Measurements from ENCODE around the gene TMCC1. TPM values are rescaled to one million over a fixed set of nuclear protein-coding genes. Genes with fewer than 3 reads are reported as not detected.
A peak's percentile ranks its signal among the peaks of the same experiment; 100 is the strongest.

Gene TMCC1
- polyA plus RNA-seq, 1 of the 3 experiments (the other 2 are of a cell fraction): 7.2 TPM

- TF ChIP-seq CHD2 (IDR thresholded peaks at IDR 0.05; ENCODE audit: low read length, partially characterized antibody) (peak; percentile 33), SMC3 (IDR thresholded peaks at IDR 0.05; ENCODE audit: low read depth, low read length) (no peak)
These were observed at the start of gene TMCC1 (continued) for GRCh38 chr3:129893581-129894070.

GRCh38 chr3:129943020-129943419 is 49.5 kb upstream of the TMCC1 start:
- H2AFZ ChIP-seq (ENCODE audit: low read depth): no peak overlapping the region
- H3K9ac ChIP-seq: no peak overlapping the region
- H3K9me2 ChIP-seq: no peaks in the 10 kb centered on the region
- H3K4me1 ChIP-seq (ENCODE audit: control insufficient read depth in 1 of 2, insufficient read depth in 2 of 2, low read depth in 1 of 2, low read length in 1 of 2): no peaks in the 10 kb centered on the region
- no peaks in the 10 kb centered on the region for H4K20me1 ChIP-seq (ENCODE audit: insufficient read depth)
- no peaks in the 10 kb centered on the region for H3K9me3 ChIP-seq
- H3K4me3 ChIP-seq (ENCODE audit: low read depth in 2 of 2, low read length in 1 of 2): no peak overlapping the region
- no peaks in the 10 kb centered on the region for H3K79me2 ChIP-seq (ENCODE audit: insufficient read depth)
- no peaks in the 10 kb centered on the region for H3F3A ChIP-seq (replicated peaks; ENCODE audit: insufficient read depth)
- WGBS (ENCODE audit: low lambda C conversion rate): 54% methylated on average over 3 of the region's 3 CpGs
- ChIA-PET POLR2A (no interaction called here), CTCF (interaction anchor here (0.6 to 11.8 kb wide), 50 partner anchors 9 to 594 kb away, joined by 3 to 146 read pairs (median 5); partner anchors contain the start of gene TRH)
- H3K27ac ChIP-seq (ENCODE audit: low read depth in 2 of 2, low read length in 1 of 2): no peak overlapping the region
- no peaks in the 10 kb centered on the region; the same call in 1 of the 2 replicates for H3K27me3 ChIP-seq (ENCODE audit: insufficient read depth)
- no peaks in the 10 kb centered on the region for H3K36me3 ChIP-seq (replicated peaks in 1 of 2; ENCODE audit: control insufficient read depth in 1 of 2, insufficient read depth in 2 of 2, low read length in 1 of 2)
- TF ChIP-seq EP300 (IDR thresholded peaks at IDR 0.05; ENCODE audit: borderline replicate concordance in 1 of 2, low read depth in 1 of 2, low read length in 1 of 2) (no peak), RCOR1 (IDR thresholded peaks at IDR 0.05; ENCODE audit: low read length) (no peak), SIN3A (IDR thresholded peaks at IDR 0.05; ENCODE audit: borderline replicate concordance, low read depth, low read length) (no peak), GABPA (IDR thresholded peaks at IDR 0.05; ENCODE audit: low read depth) (no peak), TAF1 (IDR thresholded peaks at IDR 0.05; ENCODE audit: borderline replicate concordance, low read depth, low read length) (no peak), FOXM1 (IDR thresholded peaks at IDR 0.05; ENCODE audit: low read depth) (no peak), FOSL2 (IDR thresholded peaks at IDR 0.05; ENCODE audit: borderline replicate concordance, low read depth) (no peak), ZBTB33 (IDR thresholded peaks at IDR 0.05; ENCODE audit: borderline replicate concordance, low read depth) (no peak), USF2 (IDR thresholded peaks at IDR 0.05; ENCODE audit: borderline replicate concordance, low read depth, low read length) (no peak), NFIC (IDR thresholded peaks at IDR 0.05; ENCODE audit: borderline replicate concordance) (no peak), PBX3 (IDR thresholded peaks at IDR 0.05) (no peak), TEAD4 (IDR thresholded peaks at IDR 0.05; ENCODE audit: borderline replicate concordance, insufficient read depth) (no peak), NRF1 (IDR thresholded peaks at IDR 0.05; ENCODE audit: low read depth, low read length) (no peak), MXI1 (IDR thresholded peaks at IDR 0.05; ENCODE audit: low read depth, low read length) (no peak), USF1 (IDR thresholded peaks at IDR 0.05; ENCODE audit: borderline replicate concordance, low read depth) (no peak)
- H3K4me2 ChIP-seq: no peak overlapping the region
- DNase-seq: no peak
